Measurements from ENCODE around the gene ASAP2.

ASAP2 gene

DNA sequence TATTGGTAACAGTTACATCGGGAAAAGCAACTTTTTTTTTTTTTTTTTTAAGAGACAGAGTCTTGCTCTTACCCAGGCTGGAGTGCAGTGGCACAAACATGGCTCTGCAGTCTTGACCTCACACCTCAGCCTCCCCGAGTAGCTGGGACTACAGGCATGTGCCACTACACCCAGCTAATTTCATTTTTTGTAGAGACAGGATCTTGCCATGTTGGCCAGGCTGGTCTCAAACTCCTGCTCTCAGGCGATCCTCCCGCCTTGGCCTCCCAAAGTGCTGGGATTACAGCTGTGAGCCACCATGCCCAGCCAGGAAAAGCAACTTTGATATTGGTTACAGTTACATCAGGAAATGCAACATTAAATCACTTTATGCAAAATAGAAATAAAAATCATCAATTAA is 212.1 kb downstream of the ASAP2 start:
- H3K4me1 ChIP-seq (ENCODE audit: low read length) = peaks cover 24% of the 10 kb centered on the region
- peaks cover 13% of the 10 kb centered on the region for H3F3A ChIP-seq (ENCODE audit: insufficient read depth, low read length)
- no peaks in the 10 kb centered on the region for H3K27me3 ChIP-seq (replicated peaks; ENCODE audit: insufficient read depth, low read length)
- peaks cover 75% of the 10 kb centered on the region for H3K79me2 ChIP-seq (ENCODE audit: low read length)
- H4K20me1 ChIP-seq (ENCODE audit: insufficient read depth, low read length) = no peaks in the 10 kb centered on the region
- no peaks in the 10 kb centered on the region for H3K9me2 ChIP-seq (replicated peaks; ENCODE audit: insufficient read depth, low read length)
- no peaks in the 10 kb centered on the region for H3K9me3 ChIP-seq (replicated peaks; ENCODE audit: insufficient read depth, low read length)
- TF ChIP-seq EZH2phosphoT487 (IDR thresholded peaks at IDR 0.05; ENCODE audit: low read length) (no peak), CTCF (IDR thresholded peaks at IDR 0.05; ENCODE audit: low read length) (no peak), EZH2 (optimal IDR thresholded peaks at IDR 0.05; ENCODE audit: low read depth, low read length) (no peak)
- no peak for DNase-seq
- H3K9ac ChIP-seq (ENCODE audit: low read length) = no peak overlapping the region
- H3K4me2 ChIP-seq (ENCODE audit: low read depth, low read length) = peak overlapping the region; percentile 11; the same call in 1 of the 2 replicates
- no peaks in the 10 kb centered on the region; the same call in 1 of the 2 replicates for H3K36me3 ChIP-seq (replicated peaks; ENCODE audit: insufficient read depth, low read length)
- H3K27ac ChIP-seq (ENCODE audit: low read length) = no peak overlapping the region
- no peak overlapping the region for H2AFZ ChIP-seq (ENCODE audit: low read length)
- no peak overlapping the region for H3K4me3 ChIP-seq (ENCODE audit: low read length)

- Histone ChIP-seq H3K79me2 (ENCODE audit: low read length) (peaks cover 75% of the 10 kb centered on the region), H2AFZ (ENCODE audit: low read length) (no peak overlapping the region), H3K27ac (ENCODE audit: low read length) (peak overlapping the region; percentile 24; the same call in 1 of the 2 replicates), H3K4me1 (ENCODE audit: low read length) (peaks cover 28% of the 10 kb centered on the region), H4K20me1 (ENCODE audit: insufficient read depth, low read length) (no peaks in the 10 kb centered on the region), H3K9ac (ENCODE audit: low read length) (peak overlapping the region; percentile 13; the same call in 1 of the 2 replicates), H3K4me2 (ENCODE audit: low read depth, low read length) (peak overlapping the region; percentile 11), H3K4me3 (ENCODE audit: low read length) (no peak overlapping the region), H3K9me2 (replicated peaks; ENCODE audit: insufficient read depth, low read length) (no peaks in the 10 kb centered on the region), H3K9me3 (replicated peaks; ENCODE audit: insufficient read depth, low read length) (no peaks in the 10 kb centered on the region), H3K36me3 (replicated peaks; ENCODE audit: insufficient read depth, low read length) (no peaks in the 10 kb centered on the region; the same call in 1 of the 2 replicates), H3F3A (ENCODE audit: insufficient read depth, low read length) (peaks cover 16% of the 10 kb centered on the region), H3K27me3 (replicated peaks; ENCODE audit: insufficient read depth, low read length) (no peaks in the 10 kb centered on the region)
- TF ChIP-seq EZH2 (optimal IDR thresholded peaks at IDR 0.05; ENCODE audit: low read depth, low read length) (no peak), CTCF (IDR thresholded peaks at IDR 0.05; ENCODE audit: low read length) (no peak), EZH2phosphoT487 (IDR thresholded peaks at IDR 0.05; ENCODE audit: low read length) (no peak)
- DNase-seq = no peak
Observed at GRCh38 chr2:9419541-9419940, 212.9 kb downstream of the ASAP2 start.

DNA sequence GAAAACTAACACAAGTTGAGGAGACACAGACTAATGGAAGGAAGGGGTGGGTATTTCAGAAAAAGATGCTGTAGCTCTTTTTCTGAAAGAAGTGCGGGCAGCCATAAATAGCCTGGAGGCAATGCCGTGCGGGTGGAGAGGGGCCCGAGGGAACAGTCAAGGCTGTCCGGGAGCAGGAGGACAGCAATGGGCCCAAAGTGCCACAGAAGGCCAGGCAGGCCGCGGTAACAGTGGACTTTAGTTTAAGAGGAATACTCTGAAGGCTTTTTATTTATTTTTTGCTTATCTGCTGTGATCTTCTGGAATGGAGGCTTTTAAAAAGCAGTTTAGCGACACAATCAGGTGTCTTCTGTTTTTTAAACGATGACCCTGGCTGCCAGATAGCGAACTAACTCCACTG is 213.9 kb downstream of the ASAP2 start:
- H3K36me3 ChIP-seq (replicated peaks; ENCODE audit: insufficient read depth, low read length) = no peaks in the 10 kb centered on the region; the same call in 1 of the 2 replicates
- no peak overlapping the region for H3K27ac ChIP-seq (ENCODE audit: low read length)
- peaks cover 82% of the 10 kb centered on the region for H3K79me2 ChIP-seq (ENCODE audit: low read length)
- no peaks in the 10 kb centered on the region for H4K20me1 ChIP-seq (ENCODE audit: insufficient read depth, low read length)
- no peak overlapping the region for H3K9ac ChIP-seq (ENCODE audit: low read length)
- TF ChIP-seq CTCF (IDR thresholded peaks at IDR 0.05; ENCODE audit: low read length) (no peak), EZH2 (optimal IDR thresholded peaks at IDR 0.05; ENCODE audit: low read depth, low read length) (no peak), EZH2phosphoT487 (IDR thresholded peaks at IDR 0.05; ENCODE audit: low read length) (no peak)
- DNase-seq = no peak
- no peak overlapping the region for H2AFZ ChIP-seq (ENCODE audit: low read length)
- H3K9me3 ChIP-seq (replicated peaks; ENCODE audit: insufficient read depth, low read length) = no peaks in the 10 kb centered on the region
- no peaks in the 10 kb centered on the region for H3K9me2 ChIP-seq (replicated peaks; ENCODE audit: insufficient read depth, low read length)
- peaks cover 16% of the 10 kb centered on the region for H3F3A ChIP-seq (ENCODE audit: insufficient read depth, low read length)
- peaks cover 36% of the 10 kb centered on the region for H3K4me1 ChIP-seq (ENCODE audit: low read length)
- H3K27me3 ChIP-seq (replicated peaks; ENCODE audit: insufficient read depth, low read length) = no peaks in the 10 kb centered on the region
- H3K4me3 ChIP-seq (ENCODE audit: low read length) = no peak overlapping the region
- no peak overlapping the region for H3K4me2 ChIP-seq (ENCODE audit: low read depth, low read length)
